Activated naive CD4-positive, alpha-beta T cell treated with Interleukin-2 at 50 U/mL for 16 hours (primary cell): ENCODE measurements around the gene PIGN.

ENCODE experiments used
- DNase-seq: peaks from one replicate; pipeline ENCODE4 v3.0.0-alpha.2; 2020

The PIGN gene, protein sequence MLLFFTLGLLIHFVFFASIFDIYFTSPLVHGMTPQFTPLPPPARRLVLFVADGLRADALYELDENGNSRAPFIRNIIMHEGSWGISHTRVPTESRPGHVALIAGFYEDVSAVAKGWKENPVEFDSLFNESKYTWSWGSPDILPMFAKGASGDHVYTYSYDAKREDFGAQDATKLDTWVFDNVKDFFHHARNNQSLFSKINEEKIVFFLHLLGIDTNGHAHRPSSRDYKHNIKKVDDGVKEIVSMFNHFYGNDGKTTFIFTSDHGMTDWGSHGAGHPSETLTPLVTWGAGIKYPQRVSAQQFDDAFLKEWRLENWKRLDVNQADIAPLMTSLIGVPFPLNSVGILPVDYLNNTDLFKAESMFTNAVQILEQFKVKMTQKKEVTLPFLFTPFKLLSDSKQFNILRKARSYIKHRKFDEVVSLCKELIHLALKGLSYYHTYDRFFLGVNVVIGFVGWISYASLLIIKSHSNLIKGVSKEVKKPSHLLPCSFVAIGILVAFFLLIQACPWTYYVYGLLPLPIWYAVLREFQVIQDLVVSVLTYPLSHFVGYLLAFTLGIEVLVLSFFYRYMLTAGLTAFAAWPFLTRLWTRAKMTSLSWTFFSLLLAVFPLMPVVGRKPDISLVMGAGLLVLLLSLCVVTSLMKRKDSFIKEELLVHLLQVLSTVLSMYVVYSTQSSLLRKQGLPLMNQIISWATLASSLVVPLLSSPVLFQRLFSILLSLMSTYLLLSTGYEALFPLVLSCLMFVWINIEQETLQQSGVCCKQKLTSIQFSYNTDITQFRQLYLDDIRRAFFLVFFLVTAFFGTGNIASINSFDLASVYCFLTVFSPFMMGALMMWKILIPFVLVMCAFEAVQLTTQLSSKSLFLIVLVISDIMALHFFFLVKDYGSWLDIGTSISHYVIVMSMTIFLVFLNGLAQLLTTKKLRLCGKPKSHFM

DNA sequence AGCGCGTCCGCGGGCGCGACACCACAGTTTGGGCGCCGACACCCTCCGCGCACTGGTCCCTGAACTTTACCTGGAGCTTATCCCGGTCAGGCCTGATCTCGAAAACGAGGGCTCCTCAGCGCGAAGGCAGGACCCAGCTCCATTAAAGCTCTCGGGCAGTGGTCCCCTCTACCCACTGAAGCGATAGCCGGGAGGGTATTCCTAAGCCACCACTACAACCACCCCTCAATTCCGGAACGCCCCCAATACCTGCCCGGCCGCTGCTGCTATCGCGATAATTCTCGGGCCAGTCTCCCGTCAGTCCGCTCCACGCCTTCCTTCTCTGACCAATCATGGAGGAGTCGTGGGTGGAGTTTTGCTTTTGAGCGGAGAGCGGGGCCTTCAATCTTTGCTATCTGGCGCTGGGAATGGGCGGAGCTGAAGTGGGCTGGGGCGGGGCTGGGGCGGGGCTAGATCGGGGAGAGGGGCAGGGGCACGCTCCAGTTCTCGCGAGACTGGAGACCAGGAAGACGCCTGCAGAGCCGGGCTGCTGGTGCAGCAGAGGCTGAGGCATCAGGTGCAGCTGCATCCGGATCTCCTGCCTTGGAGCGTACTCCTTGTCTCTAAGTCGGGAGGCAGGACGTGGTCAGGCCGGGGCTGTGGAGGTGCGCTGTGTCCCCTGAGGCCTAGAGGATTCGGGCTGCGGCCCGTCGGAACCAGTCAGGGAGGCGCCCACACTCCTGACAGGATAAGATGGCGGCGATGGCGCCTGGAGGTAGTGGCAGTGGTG, at the start of gene PIGN, which contains the start of gene RELCH:
PIGN (minus strand) TSS at position 283 of the 769 bp plus-strand sequence. CDS start 25,703 bp downstream, outside the sequence.
RELCH (plus strand) TSS at position 482 of the 769 bp plus-strand sequence; CDS start at position 733, 251 bp downstream.
- peak; percentile 94 for DNase-seq

DNA sequence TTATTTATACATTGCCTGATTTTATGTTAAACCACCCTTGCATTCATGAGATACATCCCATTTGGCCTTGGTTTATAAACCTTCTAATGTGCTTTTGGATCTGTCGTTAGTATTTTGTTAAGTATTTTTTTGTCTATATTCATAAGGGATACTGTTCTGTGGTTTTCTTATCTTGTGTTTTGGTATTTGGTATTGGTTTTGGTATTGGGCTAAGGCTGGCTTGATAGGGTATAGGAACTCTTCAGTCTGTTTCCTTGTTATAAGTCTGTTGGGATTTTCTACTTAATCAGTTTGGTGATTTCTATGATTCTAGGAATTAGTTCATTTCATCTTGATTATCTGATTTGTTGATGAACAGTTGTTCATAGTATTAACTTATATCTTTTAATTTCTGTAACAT, 49.4 kb upstream of the PIGN start:
- no peak for DNase-seq

DNA sequence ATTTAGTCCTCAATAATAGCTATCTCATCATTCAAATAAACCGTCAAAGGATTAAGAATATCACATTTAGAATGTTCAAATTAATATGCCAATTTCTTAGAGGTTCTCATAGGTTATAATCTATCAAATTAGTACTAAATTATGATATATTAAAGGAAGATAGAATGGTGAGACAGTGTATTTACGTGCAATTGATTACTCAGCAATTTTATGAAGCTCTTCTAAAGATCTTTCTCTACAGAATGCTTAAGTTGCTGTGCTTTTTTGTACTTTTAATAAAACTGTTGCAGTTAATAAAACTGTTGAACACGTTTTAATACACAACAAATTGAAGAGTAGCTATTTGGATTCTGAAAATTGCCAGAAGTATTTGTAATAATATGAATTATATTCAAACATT, 39.2 kb upstream of the PIGN start:
- DNase-seq: no peak

DNA sequence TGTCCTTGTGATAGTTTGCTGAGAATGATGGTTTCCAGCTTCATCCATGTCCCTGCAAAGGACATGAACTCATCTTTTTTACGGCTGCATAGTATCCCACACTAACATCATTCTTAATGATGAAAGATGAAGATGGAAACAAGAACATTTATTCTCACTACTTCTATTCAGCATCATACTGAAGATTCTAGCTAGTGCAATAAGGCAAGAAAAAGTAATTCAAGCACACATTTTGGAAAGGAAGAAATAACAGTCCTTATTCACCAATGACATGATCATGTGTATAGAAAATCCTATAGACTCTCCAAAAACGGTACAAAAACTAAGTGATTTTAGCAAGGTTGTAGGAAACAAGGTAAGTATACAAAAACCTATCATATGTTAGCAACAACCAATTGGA, 37.4 kb upstream of the PIGN start:
- no peak for DNase-seq

DNA sequence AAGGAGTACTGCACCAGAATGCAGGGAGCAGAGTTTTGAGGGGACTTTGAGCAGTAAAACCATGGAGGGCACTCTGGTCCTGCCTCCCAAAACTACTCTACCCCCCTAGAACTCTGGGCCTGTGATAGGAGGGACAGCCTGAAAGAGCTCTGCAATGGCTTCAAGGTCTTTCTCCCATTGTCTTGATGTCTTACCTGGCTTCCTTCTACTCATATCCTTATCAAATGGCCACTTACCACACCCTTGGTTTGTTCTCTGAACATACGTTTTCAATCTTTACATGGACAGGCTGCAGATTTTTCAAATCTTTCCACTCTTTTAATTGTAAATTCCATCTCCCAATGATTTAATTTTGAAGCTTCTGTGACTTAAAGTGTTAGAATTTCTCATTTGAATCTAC, 27.9 kb upstream of the PIGN start:
- no peak for DNase-seq

DNA sequence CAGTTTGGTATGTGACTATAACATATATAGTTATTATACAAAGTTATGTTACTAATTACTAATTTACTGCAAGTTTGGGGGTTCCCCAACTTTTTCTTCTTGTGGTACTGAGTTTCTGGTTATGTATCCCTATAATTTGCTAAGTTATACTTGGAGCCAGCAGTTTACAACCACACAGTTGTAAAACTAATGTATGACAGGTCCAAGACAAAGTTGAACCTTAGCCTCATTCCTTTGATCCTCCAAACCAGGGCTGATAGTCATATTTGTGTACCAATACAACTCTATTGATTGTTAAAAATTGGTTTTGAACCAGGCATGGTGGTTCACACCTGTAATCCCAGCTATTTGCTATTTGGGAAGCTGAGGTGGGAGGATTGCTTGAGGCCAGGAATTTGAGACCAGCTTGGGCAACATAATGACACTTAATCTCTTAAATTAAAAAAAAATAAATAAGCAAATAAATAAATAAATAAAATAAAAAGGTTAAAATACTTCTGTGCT, 24.5 kb upstream of the PIGN start:
- no peak for DNase-seq

DNA sequence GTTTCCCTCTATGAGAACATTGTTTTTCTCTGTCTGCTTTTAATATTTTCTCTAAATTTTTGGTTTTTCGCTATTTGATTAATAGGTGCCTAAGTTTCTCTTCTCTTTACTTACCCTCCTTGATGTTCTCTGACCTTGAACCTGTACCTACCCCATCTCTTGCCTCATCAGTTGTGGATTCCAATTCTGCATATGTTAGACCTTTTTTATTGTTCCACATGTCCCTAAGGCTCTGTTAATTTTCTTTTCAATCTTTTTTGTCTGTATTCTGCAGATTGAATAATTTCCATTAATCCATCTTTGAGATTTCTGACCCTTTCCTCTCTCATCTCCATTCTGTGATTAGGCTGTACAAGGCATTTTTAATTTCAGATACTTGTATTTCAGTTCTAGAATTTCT, 23.3 kb upstream of the PIGN start:
- no peak for DNase-seq

DNA sequence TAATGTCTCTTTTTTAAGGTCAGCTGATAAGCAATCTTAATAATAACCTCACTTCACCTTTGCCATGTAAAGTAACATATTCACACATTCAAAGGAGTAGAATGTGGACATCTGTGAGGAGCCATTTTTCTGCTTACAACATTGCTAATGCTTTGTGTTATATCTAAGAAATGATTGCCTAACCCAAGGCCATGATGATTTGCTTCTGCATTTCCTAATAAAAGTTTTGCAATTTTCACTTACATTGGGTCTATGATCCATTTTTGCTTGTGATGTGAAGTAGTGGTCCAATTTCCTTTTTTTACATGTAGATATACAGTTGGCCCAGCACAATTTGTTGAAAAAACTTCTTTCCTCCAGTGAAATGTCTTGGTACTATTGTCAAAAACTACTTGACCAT, 22.2 kb upstream of the PIGN start:
- no peak for DNase-seq

DNA sequence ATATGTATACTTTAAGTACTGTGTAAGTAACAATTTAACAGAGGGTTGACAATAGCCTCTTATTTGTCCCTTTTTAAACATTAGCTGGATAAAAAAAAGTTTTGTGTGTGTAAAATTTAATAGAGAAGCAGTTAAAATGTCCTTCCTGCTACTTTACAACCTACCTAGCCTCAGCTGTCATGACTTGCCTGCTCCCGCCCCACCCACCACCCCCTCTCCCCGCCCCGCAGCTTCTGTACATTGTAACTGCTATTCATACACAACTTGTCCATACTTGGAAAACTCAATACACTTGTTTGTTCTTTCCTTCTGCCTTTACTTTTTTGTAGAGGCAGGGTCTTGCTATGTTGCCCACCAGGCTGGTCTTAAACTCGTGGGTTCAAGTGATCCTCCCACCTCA, 19.7 kb upstream of the PIGN start:
- DNase-seq: no peak

DNA sequence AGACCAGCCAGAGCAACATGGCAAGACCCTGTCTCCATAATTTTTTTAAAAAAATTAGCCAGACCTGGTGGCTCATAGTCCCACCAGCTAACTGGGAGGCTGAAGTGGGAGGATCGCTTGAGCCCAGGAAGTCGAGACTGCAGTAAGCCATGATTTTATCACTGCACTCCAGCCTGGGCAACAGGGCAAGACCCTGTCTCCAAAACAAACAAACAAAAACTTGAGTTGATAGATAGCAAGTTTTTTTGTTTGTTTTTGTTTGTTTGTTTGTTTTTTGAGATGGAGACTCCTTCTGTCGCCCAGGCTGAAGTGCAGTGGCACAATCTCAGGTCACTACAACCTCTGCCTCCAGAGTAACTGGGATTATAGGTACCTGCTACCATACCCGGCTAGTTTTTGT, 19.0 kb upstream of the PIGN start:
- DNase-seq: no peak

DNA sequence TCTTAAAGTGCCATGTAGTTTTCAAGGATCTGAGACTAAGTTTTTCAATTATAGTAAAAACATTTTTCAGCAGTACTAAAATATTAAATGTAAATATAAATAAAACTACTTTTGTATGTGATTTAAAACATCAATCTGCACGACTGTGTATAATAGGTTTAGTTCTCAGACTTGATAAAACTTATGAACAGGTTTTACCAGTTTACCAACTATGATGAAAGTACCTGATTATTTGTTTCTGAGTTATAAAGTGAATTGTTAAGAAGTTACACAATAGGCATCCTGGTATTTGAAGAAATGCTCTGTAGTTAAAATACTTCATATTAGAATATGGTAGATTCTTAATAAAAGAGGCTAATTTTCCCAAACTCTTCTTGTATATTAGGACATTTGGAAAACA, 15.0 kb upstream of the PIGN start:
- no peak for DNase-seq

DNA sequence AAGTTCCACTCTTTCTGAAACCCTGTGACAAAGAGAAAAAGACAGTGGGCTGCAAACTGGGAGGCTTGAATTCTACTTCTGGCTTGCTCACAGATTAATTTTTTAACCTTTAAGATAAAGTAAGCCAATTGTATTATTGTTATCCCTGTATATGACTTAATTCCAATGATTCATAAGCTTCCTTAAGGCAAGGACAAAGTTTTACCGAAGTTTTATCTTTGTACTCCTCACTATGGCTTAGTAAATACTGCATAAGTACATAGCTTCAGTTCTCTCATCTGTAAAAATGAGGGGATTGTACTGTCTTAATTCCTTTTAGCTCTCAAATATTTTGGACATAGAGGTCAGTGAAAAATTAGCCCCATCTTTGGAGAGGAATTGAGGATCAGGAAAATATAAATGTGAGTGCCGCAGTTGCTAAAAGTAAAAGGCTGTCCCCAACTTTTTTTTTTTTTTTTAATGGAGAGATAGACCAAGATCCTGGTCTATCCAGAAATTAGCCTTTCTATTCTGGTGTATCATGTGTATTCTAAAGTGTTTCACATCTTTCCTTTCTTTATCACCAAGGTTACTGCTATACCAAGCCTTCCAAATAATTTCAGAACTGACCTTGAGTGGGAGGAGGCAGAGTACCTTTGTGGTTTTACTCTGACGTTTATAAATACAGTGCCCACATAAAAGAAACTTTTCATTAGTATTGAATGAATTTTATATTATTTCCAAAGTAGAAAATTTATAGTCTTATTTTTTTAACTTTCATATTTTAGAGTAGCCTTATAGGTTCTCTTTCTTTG, 13.5 kb upstream of the PIGN start:
- DNase-seq: no peak

DNA sequence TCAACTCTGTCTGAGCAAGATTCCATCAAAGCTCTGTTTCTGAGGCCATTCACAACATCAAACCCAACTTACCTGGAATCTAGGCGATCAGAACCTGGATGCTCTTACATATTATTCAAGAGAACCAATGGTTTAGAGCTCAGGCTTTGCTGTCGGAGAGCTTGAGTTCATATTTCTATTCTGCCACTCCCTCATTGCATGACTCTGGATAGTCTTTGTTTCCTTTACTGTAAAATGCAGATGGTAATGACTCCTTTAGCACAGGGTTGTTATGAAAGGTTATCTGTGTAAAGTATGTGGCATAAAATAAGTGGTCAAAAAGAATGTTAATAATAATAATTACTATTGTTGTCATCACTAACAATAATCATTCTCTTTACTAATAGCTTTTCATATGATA, 12.8 kb upstream of the PIGN start:
- DNase-seq: no peak

DNA sequence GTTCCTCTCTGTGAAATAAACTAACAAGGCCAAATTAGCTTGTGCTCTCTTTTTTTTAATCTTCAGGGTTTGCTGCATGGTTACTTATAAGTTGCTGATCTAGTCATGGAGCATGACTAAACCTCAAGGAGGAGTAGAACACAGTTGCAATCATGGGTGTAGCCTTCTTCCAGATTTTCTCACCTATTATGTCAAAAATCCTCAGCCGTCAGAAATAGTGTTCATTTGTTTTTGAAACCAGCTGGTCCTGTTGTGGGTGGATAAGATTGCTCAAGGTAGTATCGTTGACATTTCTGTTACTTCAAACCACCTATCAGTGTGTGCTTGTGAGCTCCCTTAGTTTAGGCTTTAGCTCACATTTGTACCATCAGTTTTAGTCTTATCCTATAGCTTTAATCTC, 11.4 kb upstream of the PIGN start:
- DNase-seq: no peak

DNA sequence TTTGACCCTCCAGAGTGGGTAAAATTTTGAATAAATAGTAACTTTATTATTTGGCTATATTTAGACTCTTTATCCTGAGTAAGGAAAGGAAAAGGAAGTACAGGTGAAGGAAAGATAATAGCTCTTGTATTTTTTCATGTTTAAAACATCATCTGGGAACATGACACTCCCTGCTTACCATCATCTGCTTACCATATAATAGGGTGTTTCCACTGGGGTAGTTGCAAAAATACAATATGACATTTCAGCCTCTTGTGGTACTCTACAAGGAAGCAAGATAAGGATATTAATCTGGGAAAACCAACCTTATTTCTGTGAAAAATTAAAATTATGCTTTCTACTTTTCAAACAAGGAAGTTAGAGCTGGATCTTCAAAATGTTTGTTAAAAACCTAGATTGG, 10.1 kb upstream of the PIGN start:
- no peak for DNase-seq

DNA sequence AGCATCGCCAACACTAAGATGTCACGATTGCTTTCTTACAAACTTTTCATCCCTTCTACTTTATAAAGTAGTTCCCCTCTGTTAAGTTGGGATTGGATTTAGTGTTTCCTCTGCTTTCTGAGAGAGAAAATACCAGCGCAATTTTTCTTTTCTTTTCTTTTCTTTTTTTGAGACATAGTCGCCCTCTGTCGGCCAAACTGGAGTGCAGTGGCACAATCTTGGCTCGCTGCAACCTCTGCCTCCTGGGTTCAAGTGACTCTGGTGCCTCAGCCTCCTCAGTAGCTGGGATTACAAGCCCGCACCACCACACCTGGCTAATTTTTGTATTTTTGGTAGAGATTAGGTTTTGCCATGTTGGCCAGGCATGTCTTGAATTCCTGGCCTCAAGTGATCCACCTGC, 9.2 kb upstream of the PIGN start:
- no peak for DNase-seq

DNA sequence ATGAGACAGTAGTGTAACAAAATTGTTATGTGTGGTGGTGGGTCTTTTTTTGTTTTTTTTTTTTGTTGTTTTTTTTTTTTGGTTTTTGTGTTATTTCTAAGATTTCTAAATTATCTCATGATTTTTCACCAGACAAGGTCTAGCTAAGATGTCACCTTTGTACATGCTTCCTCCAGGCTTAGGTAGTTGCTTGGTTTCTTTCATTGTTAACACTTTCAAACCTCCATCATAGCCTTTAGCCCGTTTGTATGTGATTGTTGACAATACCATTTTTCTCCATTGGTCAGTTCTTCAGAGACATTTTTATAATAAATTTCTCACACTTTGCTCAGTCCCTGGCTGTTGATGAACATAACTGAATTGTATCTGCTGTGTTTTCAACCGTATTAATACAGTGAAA, 2.4 kb upstream of the PIGN start:
- DNase-seq: no peak

DNA sequence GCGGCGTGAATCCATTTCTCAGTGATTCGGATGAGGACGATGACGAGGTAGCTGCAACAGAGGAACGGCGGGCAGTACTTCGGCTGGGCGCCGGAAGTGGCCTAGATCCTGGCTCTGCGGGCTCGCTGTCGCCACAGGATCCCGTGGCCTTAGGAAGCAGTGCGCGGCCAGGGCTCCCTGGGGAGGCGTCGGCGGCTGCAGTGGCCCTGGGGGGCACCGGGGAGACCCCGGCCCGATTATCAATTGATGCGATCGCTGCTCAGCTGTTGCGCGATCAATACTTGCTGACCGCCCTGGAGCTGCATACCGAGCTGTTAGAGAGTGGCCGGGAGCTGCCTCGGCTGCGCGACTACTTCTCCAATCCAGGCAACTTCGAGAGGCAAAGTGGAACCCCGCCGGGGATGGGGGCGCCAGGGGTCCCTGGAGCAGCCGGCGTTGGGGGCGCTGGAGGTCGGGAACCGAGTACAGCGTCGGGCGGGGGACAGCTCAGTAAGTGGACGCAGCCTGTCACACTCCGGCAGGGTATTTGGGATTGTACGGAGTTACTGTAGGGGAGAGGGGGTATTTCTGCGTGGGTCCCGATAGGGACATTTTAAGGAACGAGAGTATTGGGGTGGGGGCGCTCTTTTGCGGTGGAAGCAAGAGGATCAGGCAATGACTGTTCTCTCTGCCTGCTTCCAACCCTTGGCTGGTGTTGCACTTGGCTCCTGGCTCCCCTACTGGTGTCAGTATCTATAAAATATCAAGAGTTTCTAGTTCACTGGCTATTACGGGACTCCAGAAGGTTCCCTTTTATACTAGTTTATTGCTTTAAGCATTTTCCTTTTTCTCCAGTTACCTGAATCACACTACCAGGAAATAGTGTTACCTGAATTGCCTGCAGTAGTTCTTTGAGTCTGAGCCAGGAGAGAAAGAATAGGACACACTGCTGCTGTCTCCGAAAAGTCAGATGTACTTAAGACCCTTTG, 971 bp upstream of the PIGN start:
- DNase-seq: peak; percentile 22

DNA sequence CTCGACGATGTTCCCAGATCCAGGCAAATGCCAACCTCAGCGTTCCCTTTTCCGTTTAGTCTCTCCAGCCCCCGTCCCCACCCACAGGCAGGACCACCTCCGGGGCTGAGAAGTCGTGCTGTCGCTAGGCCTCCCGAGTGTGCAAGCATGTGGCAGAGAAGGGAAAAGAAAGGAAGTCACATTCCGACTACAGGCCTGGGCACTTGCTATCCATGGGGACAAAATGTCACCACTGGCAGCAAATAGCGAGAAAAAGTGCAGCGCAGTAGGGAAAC, 420 bp downstream of the PIGN start:
- DNase-seq: no peak

DNA sequence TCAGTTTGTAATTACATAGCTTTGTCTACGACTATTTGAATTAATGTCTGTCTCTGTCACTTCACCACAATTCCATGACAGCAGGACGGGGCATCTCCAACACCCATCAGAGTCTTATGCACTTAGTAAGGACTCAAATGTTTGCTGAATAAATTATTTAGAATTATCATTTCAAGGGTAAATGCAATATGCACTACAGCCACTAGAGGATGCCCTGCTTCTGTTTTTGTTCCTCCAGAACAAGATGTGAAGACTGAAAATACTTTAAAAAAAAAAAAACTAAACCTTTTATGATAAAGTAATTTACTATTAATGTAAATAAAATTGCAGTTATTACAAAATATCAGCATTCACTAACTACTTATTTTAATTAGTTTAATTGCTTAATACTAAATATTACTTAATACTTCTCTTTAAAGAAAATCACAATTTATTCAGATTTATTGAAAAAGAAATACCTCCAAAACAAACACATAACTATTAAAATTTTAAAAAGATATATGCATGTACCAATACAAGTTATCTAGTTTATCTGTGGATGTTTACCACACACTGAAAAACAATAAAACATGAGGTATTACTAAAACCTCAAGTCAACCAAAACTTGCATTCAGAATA, 3.2 kb downstream of the PIGN start:
- DNase-seq: peak; percentile 15

DNA sequence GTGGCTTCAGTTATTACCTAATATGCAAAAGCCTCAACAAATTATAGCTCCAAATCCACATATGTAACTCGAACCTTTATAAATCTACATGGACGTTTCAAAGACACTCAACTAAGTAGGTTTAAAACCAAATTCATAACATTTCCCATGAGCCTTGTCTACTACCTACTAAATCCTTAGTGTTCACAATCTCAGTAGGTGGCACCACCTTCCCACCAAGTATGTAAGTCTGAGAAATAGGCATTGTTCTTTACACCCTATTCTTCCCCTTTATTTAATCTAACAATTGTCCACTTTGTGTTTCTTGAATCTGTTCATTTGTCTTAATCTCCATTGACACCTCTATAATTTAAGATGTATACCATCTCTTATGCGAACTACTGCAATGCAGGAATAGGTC, 4.6 kb downstream of the PIGN start:
- no peak for DNase-seq
